Measurements from ENCODE around the gene MAPK12.

DNA sequence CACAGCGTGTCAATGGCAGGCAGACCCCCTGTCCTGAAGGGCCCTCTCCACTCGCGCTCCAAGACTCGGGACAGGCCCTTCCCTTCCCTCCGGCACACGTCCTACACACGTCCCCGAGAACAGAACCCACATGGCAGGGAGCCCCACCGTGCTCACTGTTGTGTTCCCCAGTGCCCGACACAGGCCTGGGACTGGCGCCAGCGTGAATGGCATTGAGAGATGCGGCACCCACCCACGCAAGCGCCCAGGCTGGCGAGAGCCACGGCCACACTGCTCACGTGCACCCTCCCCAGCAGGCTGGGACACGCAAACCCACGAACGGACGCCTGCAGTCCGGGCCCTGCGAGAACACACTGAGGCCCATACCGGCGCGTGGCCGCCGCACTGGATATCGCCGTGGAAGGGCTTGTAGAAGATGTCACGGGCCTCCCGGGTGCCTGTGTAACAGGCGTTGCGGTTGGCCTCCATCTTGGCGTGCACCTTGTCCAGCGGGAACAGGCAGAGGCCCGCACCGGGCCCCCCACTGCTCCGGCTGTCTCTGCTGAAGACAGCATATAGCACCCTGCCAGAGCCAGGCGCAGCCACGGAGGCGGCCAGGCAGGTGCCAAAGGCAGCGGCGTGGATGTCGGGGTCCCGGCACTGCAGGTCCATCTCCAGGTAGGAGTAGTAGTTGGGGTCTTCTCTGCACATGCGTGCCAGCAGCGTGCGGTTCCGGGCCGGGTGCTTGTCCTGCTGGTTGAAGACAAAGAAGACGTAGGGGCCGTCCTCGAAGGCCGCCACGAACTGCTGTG, 27.9 kb upstream of the MAPK12 start:
- TF ChIP-seq CEBPB (IDR thresholded peaks at IDR 0.05; ENCODE audit: low read depth, low read length): no peak
- no peak for TF ChIP-seq CHD1 (IDR thresholded peaks at IDR 0.05; ENCODE audit: low read depth, low read length)
- TF ChIP-seq TAF1 (IDR thresholded peaks at IDR 0.05; ENCODE audit: low read depth, low read length): no peak
- TF ChIP-seq, protein P1, sequence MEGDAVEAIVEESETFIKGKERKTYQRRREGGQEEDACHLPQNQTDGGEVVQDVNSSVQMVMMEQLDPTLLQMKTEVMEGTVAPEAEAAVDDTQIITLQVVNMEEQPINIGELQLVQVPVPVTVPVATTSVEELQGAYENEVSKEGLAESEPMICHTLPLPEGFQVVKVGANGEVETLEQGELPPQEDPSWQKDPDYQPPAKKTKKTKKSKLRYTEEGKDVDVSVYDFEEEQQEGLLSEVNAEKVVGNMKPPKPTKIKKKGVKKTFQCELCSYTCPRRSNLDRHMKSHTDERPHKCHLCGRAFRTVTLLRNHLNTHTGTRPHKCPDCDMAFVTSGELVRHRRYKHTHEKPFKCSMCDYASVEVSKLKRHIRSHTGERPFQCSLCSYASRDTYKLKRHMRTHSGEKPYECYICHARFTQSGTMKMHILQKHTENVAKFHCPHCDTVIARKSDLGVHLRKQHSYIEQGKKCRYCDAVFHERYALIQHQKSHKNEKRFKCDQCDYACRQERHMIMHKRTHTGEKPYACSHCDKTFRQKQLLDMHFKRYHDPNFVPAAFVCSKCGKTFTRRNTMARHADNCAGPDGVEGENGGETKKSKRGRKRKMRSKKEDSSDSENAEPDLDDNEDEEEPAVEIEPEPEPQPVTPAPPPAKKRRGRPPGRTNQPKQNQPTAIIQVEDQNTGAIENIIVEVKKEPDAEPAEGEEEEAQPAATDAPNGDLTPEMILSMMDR (IDR thresholded peaks at IDR 0.05; ENCODE audit: control extremely low read depth in 1 of 3, insufficient read depth in 1 of 3, low read depth in 1 of 3, low read length in 3 of 3): no peak
- no peak for TF ChIP-seq TCF12 (IDR thresholded peaks at IDR 0.05; ENCODE audit: low read depth, low read length)

Measured in H1 (cell line).